Right forelimb (tissue), 1 donor: Measurements from ENCODE around the gene PROM2.

Experiments
- DNase-seq: peaks from one replicate; pipeline ENCODE4 v3.0.0-alpha.2; 2018

The PROM2 gene

GRCh38 chr2:95325026-95325425 is 50.8 kb downstream of the PROM2 start:
- DNase-seq: no peak

- no peak for DNase-seq
Observed at GRCh38 chr2:95325590-95326432, 51.6 kb downstream of the PROM2 start.

GRCh38 chr2:95326433-95327140 is 52.3 kb downstream of the PROM2 start:
- no peak for DNase-seq

GRCh38 chr2:95327861-95328260 is 53.6 kb downstream of the PROM2 start:
- DNase-seq: no peak

GRCh38 chr2:95328358-95329125 is 54.3 kb downstream of the PROM2 start:
- no peak for DNase-seq

GRCh38 chr2:95329401-95329800 is 55.2 kb downstream of the PROM2 start:
- no peak for DNase-seq

- DNase-seq: no peak
Observed at GRCh38 chr2:95329891-95330793, 55.9 kb downstream of the PROM2 start.

GRCh38 chr2:95330794-95331338 is 56.6 kb downstream of the PROM2 start:
- DNase-seq: no peak

GRCh38 chr2:95331606-95332005 is 57.4 kb downstream of the PROM2 start:
- no peak for DNase-seq

GRCh38 chr2:95332036-95332435 is 57.8 kb downstream of the PROM2 start:
- no peak for DNase-seq

GRCh38 chr2:95333056-95333455 is 58.8 kb downstream of the PROM2 start:
- DNase-seq: no peak

GRCh38 chr2:95333888-95334338 is 59.7 kb downstream of the PROM2 start:
- no peak for DNase-seq

GRCh38 chr2:95334916-95335641 is 60.8 kb downstream of the PROM2 start:
- DNase-seq: no peak

GRCh38 chr2:95336406-95336805 is 62.2 kb downstream of the PROM2 start:
- no peak for DNase-seq

GRCh38 chr2:95337829-95338228 is 63.6 kb downstream of the PROM2 start:
- DNase-seq: no peak
